ENCODE data around the gene NT5DC4.

NT5DC4 gene

GRCh38 chr2:112722816-112723546, 2.2 kb downstream of the NT5DC4 start (continued):
- TF ChIP-seq PATZ1 (CRISPR knock-in tag; IDR thresholded peaks at IDR 0.05; ENCODE audit: borderline replicate concordance): no peak
- TF ChIP-seq TSHZ2 (CRISPR knock-in tag; IDR thresholded peaks at IDR 0.05): no peak
- TF ChIP-seq ARNTL (CRISPR knock-in tag; IDR thresholded peaks at IDR 0.05; ENCODE audit: borderline replicate concordance, low read depth): no peak
- TF ChIP-seq TCF4 (CRISPR knock-in tag; IDR thresholded peaks at IDR 0.05; ENCODE audit: borderline replicate concordance): no peak
- TF ChIP-seq TOX (CRISPR knock-in tag; IDR thresholded peaks at IDR 0.05; ENCODE audit: borderline replicate concordance): no peak

GRCh38 chr2:112723547-112723940, 2.7 kb downstream of the NT5DC4 start:
- no peak for ATAC-seq
- TF ChIP-seq ESRRG (CRISPR knock-in tag; IDR thresholded peaks at IDR 0.05) (no peak), CREB5 (CRISPR knock-in tag; IDR thresholded peaks at IDR 0.05; ENCODE audit: low read depth) (no peak), POU6F1 (CRISPR knock-in tag; IDR thresholded peaks at IDR 0.05; ENCODE audit: borderline replicate concordance, low read depth) (no peak), RARB (CRISPR knock-in tag; IDR thresholded peaks at IDR 0.05) (no peak), TOX (CRISPR knock-in tag; IDR thresholded peaks at IDR 0.05; ENCODE audit: borderline replicate concordance) (no peak), OSR1 (CRISPR knock-in tag; IDR thresholded peaks at IDR 0.05) (no peak), PATZ1 (CRISPR knock-in tag; IDR thresholded peaks at IDR 0.05; ENCODE audit: borderline replicate concordance) (no peak), PPARA (CRISPR knock-in tag; IDR thresholded peaks at IDR 0.05; ENCODE audit: borderline replicate concordance) (no peak), ZNF565 (CRISPR knock-in tag; conservative IDR thresholded peaks at IDR 0.05; ENCODE audit: low read depth) (no peak), ZNF70 (CRISPR knock-in tag; IDR thresholded peaks at IDR 0.05) (no peak), BACH2 (CRISPR knock-in tag; IDR thresholded peaks at IDR 0.05; ENCODE audit: borderline replicate concordance) (no peak)

GRCh38 chr2:112723995-112724394, 3.2 kb downstream of the NT5DC4 start:
- TF ChIP-seq TOX (CRISPR knock-in tag; IDR thresholded peaks at IDR 0.05; ENCODE audit: borderline replicate concordance): no peak
- no peak for TF ChIP-seq ISL1 (CRISPR knock-in tag; IDR thresholded peaks at IDR 0.05)
- no peak for TF ChIP-seq PATZ1 (CRISPR knock-in tag; IDR thresholded peaks at IDR 0.05; ENCODE audit: borderline replicate concordance)
- TF ChIP-seq RARB (CRISPR knock-in tag; IDR thresholded peaks at IDR 0.05): no peak
- no peak for TF ChIP-seq TCF4 (CRISPR knock-in tag; IDR thresholded peaks at IDR 0.05; ENCODE audit: borderline replicate concordance)
- no peak for TF ChIP-seq TSHZ2 (CRISPR knock-in tag; IDR thresholded peaks at IDR 0.05)
- no peak for TF ChIP-seq ZFP30 (CRISPR knock-in tag; IDR thresholded peaks at IDR 0.05)
- TF ChIP-seq ARNTL (CRISPR knock-in tag; IDR thresholded peaks at IDR 0.05; ENCODE audit: borderline replicate concordance, low read depth): no peak
- TF ChIP-seq ZC3H10 (CRISPR knock-in tag; IDR thresholded peaks at IDR 0.05): no peak
- TF ChIP-seq ZFP3 (CRISPR knock-in tag; IDR thresholded peaks at IDR 0.05): no peak
- TF ChIP-seq CREB5 (CRISPR knock-in tag; IDR thresholded peaks at IDR 0.05; ENCODE audit: low read depth): no peak
- TF ChIP-seq ZNF565 (CRISPR knock-in tag; conservative IDR thresholded peaks at IDR 0.05; ENCODE audit: low read depth): no peak
- no peak for ATAC-seq

Data from SK-N-SH treated with all-trans-retinoic acid at 6 μM for 48 hours (cell line).